Uterus (tissue), 4 donors: ENCODE results near the gene PIM2. TPM values are rescaled to one million over a fixed set of nuclear protein-coding genes. Genes with fewer than 3 reads are reported as not detected.

Experiments used
- DNase-seq, 2 donors: peaks; one replicate each; pipeline ENCODE4 v3.0.0-alpha.2; 2019 to 2020
- H3K27ac ChIP-seq, 2 donors: fragments of 200-600 bp; sonication (generic); 1 replicate in 1 of 2; 2 replicates in 1 of 2; pipeline ENCODE4 v1.5.1; 2016 to 2018
- H3K27me3 ChIP-seq, 2 donors: fragments of 200-600 bp; sonication (generic); one replicate each; pipeline ENCODE4 v1.5.1; 2018 to 2019; ENCODE audit warnings: control low read depth in 1 of 2
- H3K36me3 ChIP-seq, 2 donors: fragments of 200-600 bp; sonication (generic); one replicate each; pipeline ENCODE4 v1.5.1; 2019; ENCODE audit warnings: control low read depth in 1 of 2
- H3K4me1 ChIP-seq, 2 donors: fragments of 200-600 bp; sonication (generic); one replicate each; pipeline ENCODE4 v1.5.1; 2018 to 2019; ENCODE audit warnings: control low read depth in 1 of 2
- H3K4me3 ChIP-seq, 2 donors: fragments of 200-600 bp; sonication (generic); 1 replicate in 1 of 2; 2 replicates in 1 of 2; pipeline ENCODE4 v1.5.1; 2018 to 2019; ENCODE audit warnings: mild to moderate bottlenecking in 1 of 2
- H3K9me3 ChIP-seq, 2 donors: fragments of 200-600 bp; sonication (generic); one replicate each; pipeline ENCODE4 v1.5.1; 2019; ENCODE audit warnings: control low read depth in 1 of 2
- POLR2A ChIP-seq, 2 donors: fragments of 450-650 bp; IDR thresholded peaks; one replicate each; pipeline ENCODE4 v1.6.1; 2016; ENCODE audit warnings: antibody characterized with exemption in 2 of 2, mild to moderate bottlenecking in 1 of 2, moderate library complexity in 1 of 2
- intact Hi-C: fragments of 100-400 bp; cut with DNase I; formaldehyde crosslinking; loops from one replicate; pipeline ENCODE4 v1.15.1; 2023; ENCODE audit warnings: low total_unique reads
- total RNA-seq, 4 donors: library from RNA; depleted of rRNA in 3 of 4; stranded (reverse); fragments of >200 nt in 3 of 4; gene quantifications; one replicate each; pipeline versions ENCODE4 v1.1.0 to v1.2.4, GENCODE V29; 2014 to 2023
- TF ChIP-seq, protein P1 (sequence below), 4 experiments: fragments of 200-600 bp in 2 of 4; fragments of 450-650 bp in 2 of 4; sonication (generic) in 2 of 4; IDR thresholded peaks; one replicate each; pipeline ENCODE4 v1.5.1; 2016 to 2019; ENCODE audit warnings: antibody characterized with exemption in 4 of 4, mild to moderate bottlenecking in 2 of 4, moderate library complexity in 1 of 4
- donor health status: DM: yes; HTN: yes; CAD: no.

PIM2 gene
- total RNA-seq, 4 donors from 2014 or later, result 4.8 to 16.8 (median 9.1) TPM; not detected in 1

- DNase-seq, result no peak
These were observed 5.0 kb downstream of the PIM2 start for GRCh38 chrX:48913605-48914366.

GRCh38 chrX:48911412-48912182 is 7.2 kb downstream of the PIM2 start, which contains the start of gene SLC35A2:
SLC35A2 (minus strand) TSS chrX:48911646; CDS start chrX:48911636, 10 bp downstream.
- Histone ChIP-seq H3K4me1 (no peaks in the 10 kb centered on the region), H3K27me3 (no peaks in the 10 kb centered on the region), H3K4me3 (peak within 1 kb of the TSS; percentile 44 to 58), H3K9me3 (no peaks in the 10 kb centered on the region), H3K36me3 (no peaks in the 10 kb centered on the region), H3K27ac (peak within 1 kb of the TSS; percentile 51 to 66)
- peak; percentile 33 to 52 for TF ChIP-seq POLR2A (IDR thresholded peaks at IDR 0.05)
- TF ChIP-seq, protein P1, sequence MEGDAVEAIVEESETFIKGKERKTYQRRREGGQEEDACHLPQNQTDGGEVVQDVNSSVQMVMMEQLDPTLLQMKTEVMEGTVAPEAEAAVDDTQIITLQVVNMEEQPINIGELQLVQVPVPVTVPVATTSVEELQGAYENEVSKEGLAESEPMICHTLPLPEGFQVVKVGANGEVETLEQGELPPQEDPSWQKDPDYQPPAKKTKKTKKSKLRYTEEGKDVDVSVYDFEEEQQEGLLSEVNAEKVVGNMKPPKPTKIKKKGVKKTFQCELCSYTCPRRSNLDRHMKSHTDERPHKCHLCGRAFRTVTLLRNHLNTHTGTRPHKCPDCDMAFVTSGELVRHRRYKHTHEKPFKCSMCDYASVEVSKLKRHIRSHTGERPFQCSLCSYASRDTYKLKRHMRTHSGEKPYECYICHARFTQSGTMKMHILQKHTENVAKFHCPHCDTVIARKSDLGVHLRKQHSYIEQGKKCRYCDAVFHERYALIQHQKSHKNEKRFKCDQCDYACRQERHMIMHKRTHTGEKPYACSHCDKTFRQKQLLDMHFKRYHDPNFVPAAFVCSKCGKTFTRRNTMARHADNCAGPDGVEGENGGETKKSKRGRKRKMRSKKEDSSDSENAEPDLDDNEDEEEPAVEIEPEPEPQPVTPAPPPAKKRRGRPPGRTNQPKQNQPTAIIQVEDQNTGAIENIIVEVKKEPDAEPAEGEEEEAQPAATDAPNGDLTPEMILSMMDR (IDR thresholded peaks at IDR 0.05), result no peak
- peak; percentile 74 to 78 for DNase-seq
- intact Hi-C loops, result no loop called here

More at GRCh38 chrX:48913605-48914366, 5.0 kb downstream of the PIM2 start:
- intact Hi-C loops, result no loop called here
- no peaks in the 10 kb centered on the region for H3K27me3 ChIP-seq
- no peak overlapping the region for H3K4me3 ChIP-seq
- TF ChIP-seq, protein P1 (IDR thresholded peaks at IDR 0.05), result no peak
- no peak for TF ChIP-seq POLR2A (IDR thresholded peaks at IDR 0.05)
- H3K9me3 ChIP-seq, result no peaks in the 10 kb centered on the region
- H3K36me3 ChIP-seq, result no peaks in the 10 kb centered on the region
- H3K27ac ChIP-seq, result no peak overlapping the region
- no peaks in the 10 kb centered on the region for H3K4me1 ChIP-seq

DNA sequence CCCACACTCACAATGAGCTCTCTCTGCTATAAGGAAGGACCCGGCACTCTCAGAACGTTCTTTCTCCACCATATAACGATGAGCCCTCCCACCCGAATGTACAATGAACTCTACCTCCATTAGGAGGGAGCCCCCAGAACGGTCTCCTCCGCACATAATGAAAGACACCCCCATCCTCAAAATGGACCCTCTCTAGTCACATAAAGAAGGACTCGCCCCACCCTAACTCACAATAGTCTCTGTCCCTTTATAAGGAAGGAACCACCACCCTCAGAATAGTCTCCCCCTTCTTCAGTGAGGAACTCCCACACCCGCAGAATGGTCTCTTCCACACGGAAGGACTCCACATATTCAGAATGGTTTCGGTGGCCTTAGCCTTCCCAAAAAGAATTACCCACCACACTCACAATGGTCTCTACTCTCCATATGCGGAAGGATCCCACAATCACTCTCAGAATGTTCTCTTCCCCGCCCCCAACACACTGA is 7.9 kb downstream of the PIM2 start:
- H3K27me3 ChIP-seq, result no peaks in the 10 kb centered on the region
- TF ChIP-seq POLR2A (IDR thresholded peaks at IDR 0.05), result no peak
- TF ChIP-seq, protein P1 (IDR thresholded peaks at IDR 0.05), result no peak
- no peaks in the 10 kb centered on the region for H3K4me1 ChIP-seq
- H3K27ac ChIP-seq, result peak overlapping the region; percentile 51 to 66
- H3K36me3 ChIP-seq, result no peaks in the 10 kb centered on the region
- no peak for DNase-seq
- H3K9me3 ChIP-seq, result no peaks in the 10 kb centered on the region
- peak overlapping the region; percentile 44 to 58 for H3K4me3 ChIP-seq
- intact Hi-C loops, result no loop called here

GRCh38 chrX:48909703-48910294 is 9.0 kb downstream of the PIM2 start:
- Histone ChIP-seq H3K36me3 (no peaks in the 10 kb centered on the region), H3K9me3 (no peaks in the 10 kb centered on the region), H3K4me1 (no peaks in the 10 kb centered on the region), H3K27me3 (no peaks in the 10 kb centered on the region), H3K4me3 (no peak overlapping the region), H3K27ac (no peak overlapping the region)
- intact Hi-C loops, result no loop called here
- no peak for TF ChIP-seq POLR2A (IDR thresholded peaks at IDR 0.05)
- TF ChIP-seq, protein P1 (IDR thresholded peaks at IDR 0.05), result no peak
- DNase-seq, result no peak
